ENCODE results near the gene PIEZO1.

Gene PIEZO1

GRCh38 chr16:88721815-88722755 is 62.9 kb downstream of the PIEZO1 start:
- H3K36me3 Mint-ChIP-seq, result peaks cover 46% of the 10 kb centered on the region
- H3K27ac Mint-ChIP-seq, result no peak overlapping the region
- CTCF ChIA-PET, result interaction anchor here (1.1 kb wide), 1 partner anchor 15 kb away, joined by 3 read pairs; no protein-coding TSS in a partner anchor
- no peaks in the 10 kb centered on the region for H3K4me1 Mint-ChIP-seq
- no peaks in the 10 kb centered on the region for H3K9me3 Mint-ChIP-seq
- no peak overlapping the region for H3K4me3 Mint-ChIP-seq
- no peaks in the 10 kb centered on the region for H3K27me3 Mint-ChIP-seq
- no peak for DNase-seq

- no peaks in the 10 kb centered on the region for H3K9me3 Mint-ChIP-seq
- H3K4me1 Mint-ChIP-seq, result no peaks in the 10 kb centered on the region
- no peak overlapping the region for H3K4me3 Mint-ChIP-seq
- peak overlapping the region; percentile 14 for H3K27ac Mint-ChIP-seq
- no peaks in the 10 kb centered on the region for H3K27me3 Mint-ChIP-seq
- DNase-seq, result no peak
- CTCF ChIA-PET, result interaction anchor here (1.1 kb wide), 1 partner anchor 16 kb away, joined by 3 read pairs; no protein-coding TSS in a partner anchor
- H3K36me3 Mint-ChIP-seq, result peaks cover 48% of the 10 kb centered on the region
These were observed 63.8 kb downstream of the PIEZO1 start for GRCh38 chr16:88721236-88721635.

GRCh38 chr16:88720396-88720970 is 64.5 kb downstream of the PIEZO1 start:
- no peak for DNase-seq
- CTCF ChIA-PET, result no interaction called here
- Mint-ChIP-seq H3K4me1 (no peaks in the 10 kb centered on the region), H3K9me3 (no peaks in the 10 kb centered on the region), H3K27ac (peak overlapping the region; percentile 73), H3K4me3 (no peak overlapping the region), H3K36me3 (peaks cover 44% of the 10 kb centered on the region), H3K27me3 (no peaks in the 10 kb centered on the region)

- DNase-seq, result no peak
- Mint-ChIP-seq H3K9me3 (no peaks in the 10 kb centered on the region), H3K4me1 (no peaks in the 10 kb centered on the region), H3K27ac (peak overlapping the region; percentile 37), H3K4me3 (no peak overlapping the region), H3K36me3 (peaks cover 41% of the 10 kb centered on the region), H3K27me3 (no peaks in the 10 kb centered on the region)
- CTCF ChIA-PET, result no interaction called here
These were observed 65.1 kb downstream of the PIEZO1 start for GRCh38 chr16:88719933-88720296.

- no peak overlapping the region for H3K4me3 Mint-ChIP-seq
- CTCF ChIA-PET, result interaction anchor here (1.0 kb wide), 1 partner anchor 18 kb away, joined by 4 read pairs; no protein-coding TSS in a partner anchor
- no peak for DNase-seq
- no peaks in the 10 kb centered on the region for H3K27me3 Mint-ChIP-seq
- peak overlapping the region; percentile 17 for H3K27ac Mint-ChIP-seq
- no peaks in the 10 kb centered on the region for H3K9me3 Mint-ChIP-seq
- H3K36me3 Mint-ChIP-seq, result peaks cover 38% of the 10 kb centered on the region
- no peaks in the 10 kb centered on the region for H3K4me1 Mint-ChIP-seq
These were observed 65.6 kb downstream of the PIEZO1 start for GRCh38 chr16:88719267-88719932.

GRCh38 chr16:88718178-88718577 is 66.8 kb downstream of the PIEZO1 start:
- no peak for DNase-seq
- Mint-ChIP-seq H3K4me3 (no peak overlapping the region), H3K4me1 (no peaks in the 10 kb centered on the region), H3K36me3 (peaks cover 33% of the 10 kb centered on the region), H3K27ac (no peak overlapping the region), H3K27me3 (no peaks in the 10 kb centered on the region), H3K9me3 (no peaks in the 10 kb centered on the region)
- CTCF ChIA-PET, result interaction anchor here (1.0 kb wide), 1 partner anchor 19 kb away, joined by 4 read pairs; no protein-coding TSS in a partner anchor

GRCh38 chr16:88716601-88717001 is 68.4 kb downstream of the PIEZO1 start:
- CTCF ChIA-PET, result interaction anchor here (1.4 kb wide), 1 partner anchor 21 kb away, joined by 4 read pairs; no protein-coding TSS in a partner anchor
- no peak for DNase-seq
- Mint-ChIP-seq H3K4me1 (no peaks in the 10 kb centered on the region), H3K36me3 (peaks cover 31% of the 10 kb centered on the region), H3K27ac (no peak overlapping the region), H3K27me3 (no peaks in the 10 kb centered on the region), H3K9me3 (no peaks in the 10 kb centered on the region), H3K4me3 (no peak overlapping the region)

- Mint-ChIP-seq H3K4me3 (no peak overlapping the region), H3K4me1 (no peaks in the 10 kb centered on the region), H3K36me3 (peaks cover 31% of the 10 kb centered on the region), H3K9me3 (no peaks in the 10 kb centered on the region), H3K27me3 (no peaks in the 10 kb centered on the region), H3K27ac (no peak overlapping the region)
- CTCF ChIA-PET, result interaction anchor here (1.4 kb wide), 1 partner anchor 21 kb away, joined by 4 read pairs; no protein-coding TSS in a partner anchor
- no peak for DNase-seq
These were observed 68.8 kb downstream of the PIEZO1 start for GRCh38 chr16:88716201-88716600.

- CTCF ChIA-PET, result no interaction called here
- H3K4me1 Mint-ChIP-seq, result no peaks in the 10 kb centered on the region
- H3K36me3 Mint-ChIP-seq, result peaks cover 26% of the 10 kb centered on the region
These were observed 69.5 kb downstream of the PIEZO1 start for GRCh38 chr16:88715312-88716190.

GRCh38 chr16:88714420-88715302 is 70.4 kb downstream of the PIEZO1 start:
- no peak overlapping the region for H3K27ac Mint-ChIP-seq
- no peaks in the 10 kb centered on the region for H3K4me1 Mint-ChIP-seq
- DNase-seq, result no peak
- H3K4me3 Mint-ChIP-seq, result no peak overlapping the region
- CTCF ChIA-PET, result no interaction called here
- H3K27me3 Mint-ChIP-seq, result no peaks in the 10 kb centered on the region
- H3K36me3 Mint-ChIP-seq, result peaks cover 20% of the 10 kb centered on the region
- H3K9me3 Mint-ChIP-seq, result no peaks in the 10 kb centered on the region

More at GRCh38 chr16:88715312-88716190, 69.5 kb downstream of the PIEZO1 start:
- Mint-ChIP-seq H3K27me3 (no peaks in the 10 kb centered on the region), H3K9me3 (no peaks in the 10 kb centered on the region), H3K27ac (no peak overlapping the region), H3K4me3 (no peak overlapping the region)
- no peak for DNase-seq

GRCh38 chr16:88713568-88714419 is 71.2 kb downstream of the PIEZO1 start:
- Mint-ChIP-seq H3K27ac (peak overlapping the region; percentile 37), H3K27me3 (no peaks in the 10 kb centered on the region), H3K4me3 (no peak overlapping the region), H3K9me3 (no peaks in the 10 kb centered on the region), H3K4me1 (no peaks in the 10 kb centered on the region), H3K36me3 (peaks cover 12% of the 10 kb centered on the region)
- CTCF ChIA-PET, result no interaction called here
- no peak for DNase-seq

GRCh38 chr16:88713054-88713453 is 72.0 kb downstream of the PIEZO1 start:
- Mint-ChIP-seq H3K4me1 (no peaks in the 10 kb centered on the region), H3K27me3 (no peaks in the 10 kb centered on the region), H3K27ac (no peak overlapping the region), H3K36me3 (peaks cover 9% of the 10 kb centered on the region), H3K9me3 (no peaks in the 10 kb centered on the region), H3K4me3 (no peak overlapping the region)
- CTCF ChIA-PET, result no interaction called here
- DNase-seq, result no peak

Data from activated naive CD4-positive, alpha-beta T cell treated with anti-CD3 and anti-CD28 coated beads, Interleukin-2, amount 10 ng/mL, durations not matched to agents 7 days and 5 days (primary cell).